GM18517 (cell line): ENCODE measurements around the gene KDM8.

Experiments used
- ATAC-seq: cut with Tn5 transposase; IDR thresholded peaks from one replicate; pipeline ENCODE4 v1.9.1; 2021; ENCODE audit warnings: mild to moderate bottlenecking, moderate library complexity; ENCODE audit not compliant: unreplicated experiment

The KDM8 gene

GRCh38 chr16:27265982-27266381 is 62.7 kb downstream of the KDM8 start:
- no peak for ATAC-seq

- ATAC-seq = no peak
These were observed 63.8 kb downstream of the KDM8 start for GRCh38 chr16:27267037-27267677.

DNA sequence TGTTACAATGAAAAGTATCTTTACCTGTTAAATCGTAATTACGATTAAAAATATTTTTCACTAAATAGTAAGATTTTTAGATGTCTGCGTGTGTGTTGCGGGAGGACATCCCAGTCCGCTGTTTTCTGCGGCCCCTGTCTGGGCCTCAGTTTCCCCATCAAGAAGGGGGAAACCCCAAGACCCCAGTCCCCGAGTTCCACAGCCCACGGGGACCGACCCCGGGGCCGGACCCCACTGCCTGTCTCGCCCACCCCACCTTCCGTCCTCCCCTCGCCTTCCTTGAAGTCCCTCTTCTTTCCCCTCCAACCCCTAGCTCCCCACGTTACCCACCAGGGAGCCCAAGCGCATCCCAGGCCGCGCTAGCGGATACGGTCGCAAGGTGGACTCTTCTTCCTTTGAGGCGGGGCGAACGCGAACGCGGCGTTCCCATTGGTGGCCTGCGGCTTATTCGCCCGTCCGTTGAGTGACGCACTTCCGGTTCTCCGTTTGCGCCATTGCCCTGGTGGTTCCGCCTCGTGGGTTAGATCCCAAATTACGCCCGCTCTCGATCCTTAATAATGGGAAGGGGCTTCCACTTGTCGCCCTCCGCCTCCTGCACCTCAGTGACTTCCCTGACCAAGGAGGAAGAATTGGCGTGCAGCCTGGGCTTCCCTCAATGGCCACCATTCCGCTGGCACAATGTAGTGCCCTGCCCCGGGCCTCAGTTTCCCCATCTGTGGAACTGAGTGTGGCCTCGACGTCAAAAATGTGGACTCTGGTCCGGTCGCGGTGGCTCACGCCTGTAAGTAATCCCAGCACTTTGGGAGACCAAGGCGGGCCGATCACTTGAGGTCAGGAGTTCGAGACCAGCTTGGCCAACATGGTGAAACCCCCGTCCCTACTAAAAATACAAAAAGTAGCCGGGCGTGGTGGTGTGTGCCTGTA is 65.3 kb downstream of the KDM8 start, which contains the start of gene NSMCE1:
TSS of gene NSMCE1 (minus strand) at position 397 of the 924 bp plus-strand sequence. CDS start 11,202 bp downstream, outside the sequence.
- ATAC-seq = peak; percentile 82

DNA sequence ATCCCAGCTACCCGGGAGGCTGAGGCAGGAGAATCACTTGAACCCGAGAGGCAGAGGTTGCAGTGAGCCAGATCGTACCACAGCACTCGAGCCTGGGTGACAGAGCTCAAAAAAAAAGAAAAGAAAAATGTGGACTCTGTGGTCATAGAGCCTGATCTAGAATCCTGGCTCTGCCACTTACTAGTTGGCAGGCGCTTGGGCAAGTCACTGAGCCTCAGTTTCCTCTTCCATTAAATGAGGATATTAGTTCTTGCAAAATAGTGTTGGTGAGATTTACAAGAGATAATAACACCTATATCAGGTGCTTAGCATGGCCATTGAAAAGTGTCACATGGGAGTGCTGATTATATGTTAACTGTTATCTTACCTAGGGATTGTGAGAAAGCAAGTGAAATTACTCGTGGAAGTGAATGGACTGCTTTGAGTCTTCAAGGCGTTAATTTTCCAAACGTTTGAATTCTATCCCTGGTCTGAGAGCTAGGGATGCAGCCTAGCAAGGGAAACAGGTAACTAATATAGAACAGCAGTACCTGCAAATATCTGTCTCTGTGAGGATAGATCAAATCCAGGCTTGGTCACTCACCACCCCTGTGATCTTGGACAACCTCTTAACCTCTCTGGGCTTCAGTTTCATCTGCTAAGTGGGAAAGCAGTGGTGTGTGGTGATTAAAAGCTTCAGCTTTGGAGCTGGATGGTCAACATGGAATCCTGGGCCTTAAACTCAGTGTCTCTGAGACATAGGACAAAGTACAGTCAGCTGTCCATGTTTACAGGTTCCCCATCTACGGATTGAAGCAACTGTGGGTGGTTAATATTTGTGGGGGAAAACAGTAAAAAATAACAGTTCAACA is 66.2 kb downstream of the KDM8 start:
- ATAC-seq = no peak

DNA sequence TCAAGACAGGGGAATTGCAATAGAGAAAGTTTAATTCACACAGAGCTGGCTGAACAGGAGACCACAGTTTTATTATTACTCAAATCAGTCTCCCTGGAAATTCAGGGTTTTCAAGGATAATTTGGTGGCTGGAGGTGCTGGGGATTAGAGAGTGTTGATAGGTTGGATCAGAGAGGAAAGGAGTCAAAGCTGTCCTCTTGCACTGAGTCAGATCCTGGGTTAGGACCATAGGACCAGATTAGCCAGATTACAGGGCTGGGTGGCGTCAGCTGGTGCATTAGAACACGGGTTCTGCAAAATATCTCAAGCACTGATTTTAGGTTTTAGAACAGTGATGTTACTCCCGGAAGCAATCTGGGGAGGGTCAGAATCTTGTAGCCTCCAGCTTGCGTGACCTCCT is 67.0 kb downstream of the KDM8 start:
- ATAC-seq = no peak
